Raji (cell line): ENCODE data around the gene ERCC8.

Experiments used
- POLR2A ChIP-seq: IDR thresholded peaks from 2 replicates; pipeline ENCODE4 v1.6.1; 2011; ENCODE audit warnings: low read depth, low read length, control low read depth; ENCODE audit not compliant: insufficient read depth

Gene ERCC8

DNA sequence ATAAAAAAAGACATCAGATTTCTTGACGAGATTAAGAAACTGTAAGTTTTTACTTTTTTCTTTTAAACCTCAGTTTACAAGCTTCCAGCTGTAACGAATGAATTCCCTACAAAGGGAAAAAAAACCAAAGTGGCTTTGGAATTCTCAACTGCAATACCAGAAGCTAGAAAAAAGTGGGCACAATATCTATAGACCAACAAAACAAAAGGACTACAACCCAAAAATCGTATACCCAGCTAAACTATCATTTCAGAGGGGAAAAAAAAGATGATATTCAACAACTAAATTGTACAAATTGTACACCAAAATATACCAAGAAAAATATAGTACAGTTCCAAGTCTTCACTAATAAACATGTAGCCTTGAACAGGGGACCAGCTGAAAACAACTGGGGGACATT, 74.0 kb downstream of the ERCC8 start:
- no peak for TF ChIP-seq POLR2A

DNA sequence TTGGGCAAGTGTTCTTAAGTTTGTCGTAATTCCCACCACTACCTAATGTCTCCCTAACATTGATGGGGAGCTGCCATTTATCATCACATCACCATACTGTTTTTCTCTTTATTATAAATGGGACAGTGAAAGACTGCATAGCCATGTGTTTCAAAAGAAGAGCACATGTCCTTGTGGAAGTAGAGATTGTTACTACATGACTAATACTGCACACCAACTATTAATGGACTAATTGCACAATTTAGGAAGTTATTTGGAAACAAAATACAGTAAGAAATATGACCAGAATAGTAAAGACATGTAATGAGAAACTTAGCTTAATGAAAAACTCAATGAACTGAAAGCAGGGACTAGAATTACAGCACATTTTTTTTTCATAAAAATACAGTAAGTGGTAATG, 88.8 kb downstream of the ERCC8 start:
- no peak for TF ChIP-seq POLR2A

DNA sequence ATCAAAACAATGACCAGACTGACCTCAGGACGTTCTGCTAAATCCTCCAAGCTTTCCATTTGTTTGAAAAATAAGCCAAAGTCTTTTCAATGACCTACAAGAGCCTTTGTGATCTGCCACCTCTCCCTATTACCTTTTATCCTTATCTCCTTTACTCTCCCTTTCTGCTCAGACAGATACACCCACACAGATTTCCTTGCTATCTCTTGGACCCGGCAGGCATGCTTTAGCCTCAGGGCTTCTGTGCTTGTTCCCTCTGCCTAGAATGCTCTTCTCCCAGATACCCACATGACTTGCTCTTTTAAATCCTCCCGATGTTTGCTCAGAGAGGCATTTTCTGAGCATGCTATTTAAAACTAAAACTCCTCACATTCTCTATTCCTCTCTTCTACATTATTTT, 91.9 kb downstream of the ERCC8 start:
- no peak for TF ChIP-seq POLR2A

DNA sequence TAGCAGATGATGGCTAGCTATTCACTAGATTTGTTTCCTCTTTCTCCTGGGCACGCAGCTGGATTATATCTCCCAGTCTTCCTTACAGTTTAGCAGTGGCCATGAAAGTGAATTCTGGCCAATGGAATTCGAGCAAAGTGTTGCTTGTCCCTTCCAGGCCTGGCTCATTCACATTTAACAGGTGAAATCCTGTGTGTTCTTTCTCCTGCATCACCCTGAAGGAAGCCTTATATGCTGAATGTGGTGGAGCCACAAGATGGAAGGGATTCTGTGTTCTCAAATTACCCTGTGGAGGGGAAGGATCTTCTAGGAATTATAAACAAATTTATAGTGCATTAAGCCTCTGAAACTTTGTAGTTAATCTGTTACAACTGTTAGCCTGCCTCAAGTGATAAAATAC, 92.6 kb downstream of the ERCC8 start:
- TF ChIP-seq POLR2A = no peak

DNA sequence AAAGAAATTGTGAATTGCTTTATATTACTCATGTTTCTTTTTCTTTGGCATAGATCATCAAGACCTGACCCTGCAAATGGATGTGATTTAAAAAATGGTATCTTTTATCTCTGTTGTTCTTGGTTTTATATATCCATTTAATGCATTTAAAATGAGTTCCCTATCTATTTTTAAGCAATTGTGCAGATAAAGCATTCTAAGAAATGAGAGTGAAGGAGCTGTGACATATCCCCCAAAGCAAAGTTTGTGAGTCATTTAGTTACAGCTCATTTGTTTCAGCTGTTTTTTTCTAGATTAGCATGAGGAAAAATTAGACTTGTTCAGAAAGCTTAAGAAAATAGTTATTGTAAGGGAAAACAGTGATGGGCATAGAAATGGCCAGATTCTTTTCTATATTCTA, 93.2 kb downstream of the ERCC8 start:
- TF ChIP-seq POLR2A = no peak

DNA sequence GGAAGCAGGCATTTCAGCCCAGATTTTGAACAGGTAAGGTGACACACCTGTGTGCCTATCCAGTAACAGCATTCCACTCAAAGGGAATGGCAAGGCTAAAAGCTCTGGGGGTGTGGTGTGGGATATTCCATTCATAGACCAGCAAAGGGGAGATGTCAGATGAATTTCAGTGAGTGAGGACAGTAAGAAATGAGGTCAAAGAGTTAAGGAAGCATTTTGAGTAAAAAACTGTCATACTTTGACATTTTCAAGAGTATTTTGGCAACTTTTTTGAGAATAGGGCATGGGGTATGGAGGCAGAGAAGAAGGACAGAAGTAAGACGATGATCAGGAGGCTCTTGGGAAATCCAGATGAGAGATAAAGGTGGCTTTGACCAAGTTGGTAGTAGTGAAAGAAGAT, 98.6 kb downstream of the ERCC8 start:
- no peak for TF ChIP-seq POLR2A

DNA sequence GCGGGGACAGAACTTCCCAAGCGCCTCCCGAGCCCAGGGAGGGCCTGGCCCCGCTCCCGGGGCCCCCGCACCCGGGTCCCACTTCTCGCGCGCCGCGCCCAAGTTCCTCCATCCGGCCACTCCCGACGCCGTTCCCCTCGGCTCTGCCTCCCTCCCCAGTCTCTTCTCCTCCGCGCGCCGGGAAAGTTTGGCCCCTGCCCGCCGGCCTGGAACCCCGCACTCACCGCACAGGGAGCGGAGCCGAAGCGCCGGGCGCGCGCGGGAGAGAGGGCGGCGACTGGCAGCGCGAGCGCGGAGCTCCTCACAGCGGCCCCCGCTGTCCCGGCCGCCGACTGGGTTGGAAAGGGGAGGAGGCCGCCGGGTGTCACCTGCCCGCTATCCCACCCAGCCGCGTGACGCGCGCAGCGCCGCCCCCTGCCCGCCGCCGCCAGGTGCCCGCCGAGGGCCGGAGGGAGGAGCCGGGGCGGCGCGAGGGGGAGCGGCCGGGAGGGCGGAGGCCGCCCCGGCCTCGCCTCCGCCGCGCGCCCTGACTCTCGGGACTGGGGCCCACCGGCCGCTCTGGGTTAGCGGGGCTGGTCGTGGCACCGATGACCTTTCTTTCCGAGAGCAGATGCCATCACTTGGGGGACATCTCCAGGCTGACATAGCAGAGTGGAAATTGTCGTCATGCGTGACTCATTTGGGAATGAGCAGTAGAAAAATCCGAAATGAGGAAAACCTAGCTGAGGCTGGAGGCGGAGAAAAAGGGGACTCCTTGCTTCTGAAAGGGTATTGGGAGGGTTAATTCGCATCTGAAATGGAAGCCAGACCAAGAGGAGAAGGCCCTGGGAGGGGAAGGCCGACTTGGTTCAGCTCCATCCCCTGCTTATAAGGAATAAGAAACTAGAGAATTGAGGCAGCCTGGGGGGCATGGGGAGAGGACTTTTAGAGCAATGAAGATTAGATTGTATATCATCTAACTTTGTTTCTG, 100.6 kb downstream of the ERCC8 start, which contains the start of gene ELOVL7:
Gene ELOVL7, minus strand, starts transcription at position 334 of the 970 bp plus-strand sequence. CDS start 56,872 bp downstream, outside the sequence.
- no peak for TF ChIP-seq POLR2A

DNA sequence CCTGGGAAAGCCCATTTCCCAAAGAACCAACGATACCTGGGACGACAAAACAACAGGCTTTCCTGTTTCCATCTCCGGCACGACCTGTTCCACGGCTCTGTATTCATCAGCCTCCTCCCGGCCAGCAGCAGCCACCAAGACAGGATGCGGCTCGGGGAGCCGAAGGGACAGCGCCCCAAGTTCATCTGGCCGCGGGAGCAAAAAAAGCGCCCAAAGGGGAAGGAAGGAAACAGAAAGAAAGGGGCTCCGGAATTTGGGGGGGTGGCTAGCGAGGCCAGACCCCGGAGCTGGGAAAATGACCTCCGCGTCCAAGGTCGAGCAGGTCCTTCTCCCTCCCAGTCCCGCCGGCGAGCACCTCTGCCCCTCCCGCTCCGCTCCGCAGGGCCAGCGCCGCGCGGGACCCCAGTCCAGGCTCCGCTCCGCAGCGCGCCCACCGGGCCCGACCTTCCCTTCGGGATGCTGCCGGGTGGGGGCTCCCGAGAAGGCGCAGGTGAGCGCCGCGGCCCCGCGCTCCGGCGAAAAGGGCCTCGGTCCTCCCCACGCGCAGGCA, 101.4 kb downstream of the ERCC8 start:
- no peak for TF ChIP-seq POLR2A

DNA sequence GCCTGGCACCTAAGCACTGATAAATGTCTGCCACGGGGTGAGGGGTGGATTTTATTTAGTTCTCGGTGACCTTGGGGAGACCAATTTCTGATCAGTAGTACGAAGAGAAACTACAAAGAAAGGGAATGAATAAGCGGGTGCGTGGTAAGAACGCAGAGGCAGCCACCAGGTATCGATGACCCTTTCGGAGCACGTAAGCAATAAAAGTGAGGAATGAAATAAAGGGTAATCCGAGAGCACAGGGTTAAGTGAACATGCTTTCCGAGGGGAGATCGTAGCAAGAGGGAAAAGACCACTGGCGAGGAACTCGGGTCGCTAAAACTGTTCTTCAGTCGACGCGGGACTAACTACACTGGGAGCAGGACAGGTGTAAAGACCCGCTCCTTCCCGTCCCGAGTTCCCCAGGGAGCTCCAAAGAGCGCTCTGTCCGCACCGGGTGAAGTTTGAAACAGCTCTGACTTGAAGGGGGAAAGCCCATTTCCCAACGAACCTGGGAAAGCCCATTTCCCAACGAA, 101.9 kb downstream of the ERCC8 start:
- TF ChIP-seq POLR2A = no peak

DNA sequence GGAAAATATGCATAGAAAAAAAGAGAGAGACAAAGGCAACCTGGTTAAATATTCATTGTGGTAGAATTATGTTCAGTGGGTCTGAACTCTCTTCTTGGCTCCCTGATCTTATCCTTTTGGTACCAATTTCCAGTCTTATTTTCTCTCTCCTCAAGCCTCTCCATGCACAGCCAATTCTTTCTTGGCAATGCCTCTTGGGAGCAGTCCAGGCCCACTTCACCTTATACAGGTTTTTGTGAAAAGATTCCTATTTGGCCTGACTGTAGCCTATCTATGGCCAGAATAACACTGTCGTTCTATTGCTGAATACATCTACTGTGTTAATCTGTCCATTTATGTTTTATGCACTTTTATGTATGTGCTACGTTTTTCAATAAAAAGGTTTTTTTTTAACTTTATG, 103.5 kb downstream of the ERCC8 start:
- no peak for TF ChIP-seq POLR2A

DNA sequence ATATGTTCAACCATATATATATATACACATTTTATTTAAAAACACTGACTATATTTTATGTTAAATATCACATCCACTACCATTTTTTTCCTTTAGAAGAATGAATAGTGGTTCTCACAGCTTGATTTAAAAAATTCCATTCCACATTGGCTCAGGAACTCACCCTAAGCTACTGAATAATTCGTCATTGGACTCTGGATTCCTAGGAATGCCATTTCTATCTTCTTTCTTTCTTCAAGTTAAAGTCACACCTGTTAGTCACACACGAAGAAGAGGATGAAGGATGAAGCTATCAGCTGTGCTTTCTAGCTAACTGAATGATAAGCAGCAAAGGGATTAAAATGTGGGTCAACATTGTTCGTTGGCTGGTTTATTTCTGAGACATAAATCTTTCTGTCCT, 108.7 kb downstream of the ERCC8 start:
- no peak for TF ChIP-seq POLR2A

DNA sequence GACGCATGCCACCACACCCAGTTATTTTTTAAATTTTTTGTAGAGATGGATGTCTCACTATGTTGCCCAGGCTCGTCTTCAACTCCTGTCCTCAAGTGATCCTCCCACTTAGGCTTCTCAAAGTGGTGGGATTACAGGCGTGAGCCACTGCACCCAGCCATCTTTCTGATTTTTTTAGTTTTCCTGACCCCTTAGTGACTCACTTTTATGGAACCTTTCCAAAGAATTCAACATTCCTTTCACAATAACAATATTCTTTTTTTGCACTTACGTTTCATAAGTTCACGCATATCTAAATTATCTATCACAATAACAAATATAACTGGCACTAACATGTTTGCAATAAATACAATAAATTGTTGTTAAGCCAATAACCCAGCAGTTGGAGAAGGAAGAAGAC, 109.3 kb downstream of the ERCC8 start:
- TF ChIP-seq POLR2A = no peak

DNA sequence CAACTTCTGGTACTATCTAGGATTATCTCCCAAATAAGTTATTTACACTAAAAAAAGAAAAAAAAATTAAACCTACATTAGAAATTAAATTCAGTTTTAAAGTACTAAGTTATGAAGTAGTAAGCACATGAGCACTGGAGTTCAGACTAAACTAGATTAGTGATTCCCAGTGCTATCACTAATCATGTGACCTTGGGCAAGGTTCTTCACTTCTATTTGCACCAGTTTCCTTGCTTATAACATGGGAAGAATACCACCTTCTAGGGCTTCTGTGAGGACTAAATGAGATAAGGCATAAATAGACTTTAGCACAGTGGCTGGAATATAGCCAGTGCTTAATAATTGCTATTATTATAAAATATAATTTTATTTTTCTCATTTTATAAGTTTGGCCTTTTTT, 111.3 kb downstream of the ERCC8 start:
- TF ChIP-seq POLR2A = no peak

DNA sequence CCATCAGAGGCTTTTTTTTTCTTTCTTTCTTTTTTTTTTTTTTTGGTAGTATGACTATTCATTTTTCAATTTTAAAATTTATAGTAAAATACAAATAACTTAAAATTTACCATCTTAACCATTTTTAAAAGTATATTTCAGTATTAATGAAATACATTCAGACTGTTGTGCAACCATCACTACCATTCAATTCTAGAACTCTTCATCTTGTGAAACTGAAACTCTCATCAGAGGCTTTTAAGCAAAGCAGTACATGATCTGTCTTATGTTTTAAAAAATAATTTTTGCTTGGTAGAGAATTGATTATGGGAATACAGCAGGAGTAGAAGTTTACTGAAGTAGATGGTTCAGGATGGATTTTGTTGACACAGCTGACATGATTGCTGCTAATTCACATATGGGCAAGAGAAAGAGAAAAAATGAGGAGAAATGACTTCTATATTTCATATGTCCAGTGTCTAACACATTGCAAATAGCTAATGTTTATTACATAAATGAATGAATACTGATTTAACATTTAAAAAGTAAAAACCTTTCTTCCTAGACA, 114.2 kb downstream of the ERCC8 start:
- no peak for TF ChIP-seq POLR2A

DNA sequence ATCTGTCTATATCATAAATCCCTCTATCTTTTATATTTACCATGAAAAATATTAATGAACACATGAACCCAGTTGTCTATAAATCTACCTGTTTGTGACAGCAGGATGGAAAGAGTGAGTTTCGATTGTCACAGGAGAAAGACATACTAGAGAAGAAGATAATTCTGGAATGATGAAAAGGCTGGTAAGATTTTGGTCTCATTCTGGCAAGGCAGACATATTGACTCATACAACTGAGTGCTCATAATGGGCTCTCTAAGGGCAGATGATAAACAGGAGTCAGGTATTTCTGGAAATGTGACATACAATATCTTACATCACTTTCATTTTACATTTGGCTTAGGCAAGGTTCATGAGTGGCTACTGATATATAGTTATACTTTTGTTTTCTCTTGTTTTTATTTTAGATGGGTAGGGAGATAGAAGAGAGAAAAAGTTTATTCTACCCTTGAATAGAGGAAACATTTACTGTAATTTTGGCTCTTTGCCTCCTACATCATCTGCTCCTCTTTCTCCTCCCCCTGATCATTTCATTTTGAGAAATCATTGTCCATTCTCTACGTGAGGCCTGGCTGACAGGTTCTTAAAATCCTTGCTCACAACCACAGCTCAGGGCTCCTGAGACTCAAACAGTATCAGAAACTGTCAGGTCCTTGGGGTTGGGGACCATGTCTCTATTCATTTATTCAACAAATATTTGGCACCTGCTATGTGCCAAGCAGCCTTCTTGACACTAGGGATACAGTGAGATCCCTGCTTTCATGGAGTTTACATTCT, 115.2 kb downstream of the ERCC8 start:
- no peak for TF ChIP-seq POLR2A
